HG03039 (cell line): ENCODE data around the gene NPIPA5.
"Not testable (repeated sequence)": the region's sequence is repeated elsewhere in the genome, so short reads cannot be mapped to it uniquely, and the experiment has no call there.

Source experiments
- ATAC-seq: cut with Tn5 transposase; IDR thresholded peaks from one replicate; pipeline ENCODE4 v1.9.1; 2021; ENCODE audit warnings: mild to moderate bottlenecking, moderate library complexity; ENCODE audit not compliant: unreplicated experiment

The NPIPA5 gene

GRCh38 chr16:15393025-15393424 is 14.9 kb upstream of the NPIPA5 start:
- not testable (repeated sequence) for ATAC-seq

- not testable (repeated sequence) for ATAC-seq
These were observed 11.8 kb upstream of the NPIPA5 start for GRCh38 chr16:15389916-15390315.

- ATAC-seq: not testable (repeated sequence)
These were observed 10.0 kb upstream of the NPIPA5 start for GRCh38 chr16:15388060-15388459.

- ATAC-seq: not testable (repeated sequence)
These were observed 4.7 kb upstream of the NPIPA5 start for GRCh38 chr16:15382810-15383209.

- not testable (repeated sequence) for ATAC-seq
These were observed 20.6 kb downstream of the NPIPA5 start for GRCh38 chr16:15357495-15357894.

GRCh38 chr16:15354846-15355245 is 23.2 kb downstream of the NPIPA5 start:
- ATAC-seq: not testable (repeated sequence)

- ATAC-seq: not testable (repeated sequence)
These were observed 25.2 kb downstream of the NPIPA5 start for GRCh38 chr16:15352852-15353251.

GRCh38 chr16:15351745-15352144 is 26.3 kb downstream of the NPIPA5 start:
- ATAC-seq: not testable (repeated sequence)

GRCh38 chr16:15351251-15351650 is 26.8 kb downstream of the NPIPA5 start:
- ATAC-seq: not testable (repeated sequence)

GRCh38 chr16:15348721-15349120 is 29.4 kb downstream of the NPIPA5 start:
- not testable (repeated sequence) for ATAC-seq

GRCh38 chr16:15342337-15342736 is 35.8 kb downstream of the NPIPA5 start:
- not testable (repeated sequence) for ATAC-seq

GRCh38 chr16:15338986-15339385 is 39.1 kb downstream of the NPIPA5 start:
- ATAC-seq: not testable (repeated sequence)

- not testable (repeated sequence) for ATAC-seq
These were observed 40.0 kb downstream of the NPIPA5 start for GRCh38 chr16:15337974-15338605.

- ATAC-seq: not testable (repeated sequence)
These were observed 42.5 kb downstream of the NPIPA5 start for GRCh38 chr16:15335609-15336008.

- ATAC-seq: not testable (repeated sequence)
These were observed 44.1 kb downstream of the NPIPA5 start for GRCh38 chr16:15333969-15334368.

GRCh38 chr16:15330978-15331377 is 47.1 kb downstream of the NPIPA5 start:
- not testable (repeated sequence) for ATAC-seq

- not testable (repeated sequence) for ATAC-seq
These were observed 53.1 kb downstream of the NPIPA5 start for GRCh38 chr16:15324954-15325353.

- ATAC-seq: not testable (repeated sequence)
These were observed 54.7 kb downstream of the NPIPA5 start for GRCh38 chr16:15323373-15323772.

GRCh38 chr16:15321221-15321620 is 56.9 kb downstream of the NPIPA5 start:
- ATAC-seq: not testable (repeated sequence)

GRCh38 chr16:15314562-15314961 is 63.5 kb downstream of the NPIPA5 start:
- ATAC-seq: not testable (repeated sequence)
